ENCODE data around the gene LTN1.
"Not testable (repeated sequence)": the region's sequence is repeated elsewhere in the genome, so short reads cannot be mapped to it uniquely, and the experiment has no call there.

Gene LTN1, protein sequence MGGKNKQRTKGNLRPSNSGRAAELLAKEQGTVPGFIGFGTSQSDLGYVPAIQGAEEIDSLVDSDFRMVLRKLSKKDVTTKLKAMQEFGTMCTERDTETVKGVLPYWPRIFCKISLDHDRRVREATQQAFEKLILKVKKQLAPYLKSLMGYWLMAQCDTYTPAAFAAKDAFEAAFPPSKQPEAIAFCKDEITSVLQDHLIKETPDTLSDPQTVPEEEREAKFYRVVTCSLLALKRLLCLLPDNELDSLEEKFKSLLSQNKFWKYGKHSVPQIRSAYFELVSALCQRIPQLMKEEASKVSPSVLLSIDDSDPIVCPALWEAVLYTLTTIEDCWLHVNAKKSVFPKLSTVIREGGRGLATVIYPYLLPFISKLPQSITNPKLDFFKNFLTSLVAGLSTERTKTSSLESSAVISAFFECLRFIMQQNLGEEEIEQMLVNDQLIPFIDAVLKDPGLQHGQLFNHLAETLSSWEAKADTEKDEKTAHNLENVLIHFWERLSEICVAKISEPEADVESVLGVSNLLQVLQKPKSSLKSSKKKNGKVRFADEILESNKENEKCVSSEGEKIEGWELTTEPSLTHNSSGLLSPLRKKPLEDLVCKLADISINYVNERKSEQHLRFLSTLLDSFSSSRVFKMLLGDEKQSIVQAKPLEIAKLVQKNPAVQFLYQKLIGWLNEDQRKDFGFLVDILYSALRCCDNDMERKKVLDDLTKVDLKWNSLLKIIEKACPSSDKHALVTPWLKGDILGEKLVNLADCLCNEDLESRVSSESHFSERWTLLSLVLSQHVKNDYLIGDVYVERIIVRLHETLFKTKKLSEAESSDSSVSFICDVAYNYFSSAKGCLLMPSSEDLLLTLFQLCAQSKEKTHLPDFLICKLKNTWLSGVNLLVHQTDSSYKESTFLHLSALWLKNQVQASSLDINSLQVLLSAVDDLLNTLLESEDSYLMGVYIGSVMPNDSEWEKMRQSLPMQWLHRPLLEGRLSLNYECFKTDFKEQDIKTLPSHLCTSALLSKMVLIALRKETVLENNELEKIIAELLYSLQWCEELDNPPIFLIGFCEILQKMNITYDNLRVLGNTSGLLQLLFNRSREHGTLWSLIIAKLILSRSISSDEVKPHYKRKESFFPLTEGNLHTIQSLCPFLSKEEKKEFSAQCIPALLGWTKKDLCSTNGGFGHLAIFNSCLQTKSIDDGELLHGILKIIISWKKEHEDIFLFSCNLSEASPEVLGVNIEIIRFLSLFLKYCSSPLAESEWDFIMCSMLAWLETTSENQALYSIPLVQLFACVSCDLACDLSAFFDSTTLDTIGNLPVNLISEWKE (N-terminal part only)

GRCh38 chr21:28992526-28993292 lies at the start of gene LTN1:
LTN1 (minus strand) TSS chr21:28992877; CDS start chr21:28992805, 72 bp downstream.
- DNase-seq: peak; percentile 99 to 100 (median 99)

GRCh38 chr21:29034678-29035077 lies 42.0 kb upstream of the LTN1 start:
- no peak for DNase-seq

DNA sequence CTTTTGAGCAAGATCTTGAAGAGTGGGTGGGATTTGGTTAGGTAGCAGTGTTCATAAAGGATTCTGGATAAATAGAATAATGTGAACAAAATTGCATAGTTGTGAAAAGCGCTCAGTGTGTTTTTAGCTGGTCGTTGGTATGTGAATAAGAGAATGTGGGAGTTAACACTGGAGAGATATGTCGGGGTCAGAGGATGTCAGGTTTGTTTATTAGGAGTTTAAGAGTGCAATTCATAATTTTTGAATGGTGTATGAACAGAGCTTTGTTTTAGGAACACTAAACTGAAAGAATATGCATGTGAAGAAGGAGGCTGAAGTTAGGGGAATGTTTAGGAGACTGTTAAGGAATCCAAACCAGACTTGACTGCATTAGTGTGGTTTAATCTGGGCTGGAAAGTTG lies 41.2 kb upstream of the LTN1 start:
- no peak for DNase-seq

- no peak for DNase-seq
Measured at GRCh38 chr21:29033301-29033700, 40.6 kb upstream of the LTN1 start.

- no peak for DNase-seq
Measured at GRCh38 chr21:29030909-29031308, 38.2 kb upstream of the LTN1 start.

DNA sequence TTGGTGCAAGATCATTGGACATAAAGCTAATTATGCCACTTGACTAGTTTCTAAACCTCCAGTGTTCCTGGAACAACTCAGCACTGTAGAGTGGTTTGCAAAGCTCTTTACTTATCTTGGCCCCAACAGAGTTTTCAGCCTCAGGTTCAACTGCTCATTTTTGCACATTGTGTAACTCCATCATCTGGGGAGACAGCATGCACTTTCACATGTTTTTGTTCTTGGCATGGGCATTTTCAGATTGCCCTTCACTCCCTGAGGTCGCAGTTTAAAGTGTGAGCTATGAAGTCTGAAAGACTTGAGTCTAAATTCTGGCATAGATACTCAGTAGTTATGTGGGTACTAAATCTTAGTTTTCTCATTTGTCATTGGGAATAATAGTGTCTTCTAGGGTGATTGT lies 36.8 kb upstream of the LTN1 start:
- no peak for DNase-seq

GRCh38 chr21:29025328-29025713 lies 32.6 kb upstream of the LTN1 start:
- peak; percentile 25 to 40 (median 33) for DNase-seq

GRCh38 chr21:29024474-29025327 lies 32.0 kb upstream of the LTN1 start, which contains the start of gene USP16:
USP16 (plus strand) TSS chr21:29024668; CDS start chr21:29027914, 3,246 bp downstream.
- DNase-seq: peak; percentile 97 to 98 (median 97)

DNA sequence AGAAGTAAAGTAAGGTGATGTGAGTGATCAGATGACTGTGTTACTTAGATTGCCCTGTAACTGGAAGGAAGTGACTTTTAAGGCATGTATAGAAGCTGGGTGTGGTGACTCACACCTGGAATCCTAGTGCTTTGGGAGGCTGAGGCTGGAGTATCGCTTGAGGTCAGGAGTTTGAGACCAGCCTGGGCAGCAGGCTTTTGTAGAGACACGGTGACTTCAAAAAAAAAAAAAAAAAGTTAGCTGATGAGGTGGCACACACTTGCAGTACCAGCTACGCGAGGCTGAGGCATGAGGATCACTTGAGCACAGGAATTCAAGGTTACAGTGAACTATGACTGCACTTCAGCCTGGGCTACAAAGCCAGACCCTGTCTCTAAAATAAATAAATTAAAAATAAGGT lies 29.5 kb upstream of the LTN1 start:
- DNase-seq: no peak

DNA sequence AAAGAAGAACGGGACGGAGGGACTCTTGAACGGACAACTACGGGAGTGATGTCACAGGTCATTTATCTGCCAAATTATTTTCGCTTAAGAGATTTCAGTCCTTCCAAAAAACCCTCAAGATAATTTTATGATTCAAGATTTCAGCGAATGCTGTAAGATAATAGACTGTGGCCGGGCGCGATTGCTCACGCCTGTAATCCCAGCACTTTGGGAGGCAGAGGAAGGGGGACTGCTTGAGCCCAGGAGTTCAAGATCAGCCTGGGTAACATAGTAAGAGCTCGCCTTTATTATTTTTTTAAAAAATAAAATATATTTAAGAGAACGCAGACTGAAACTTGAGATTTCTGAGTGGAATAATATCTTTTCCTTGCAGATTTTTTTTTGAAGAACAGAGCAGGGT lies 25.9 kb upstream of the LTN1 start:
- DNase-seq: peak in 2 of 3 donors; percentile 24

GRCh38 chr21:29017639-29018237 lies 25.1 kb upstream of the LTN1 start:
- peak; percentile 36 to 47 (median 40) for DNase-seq

DNA sequence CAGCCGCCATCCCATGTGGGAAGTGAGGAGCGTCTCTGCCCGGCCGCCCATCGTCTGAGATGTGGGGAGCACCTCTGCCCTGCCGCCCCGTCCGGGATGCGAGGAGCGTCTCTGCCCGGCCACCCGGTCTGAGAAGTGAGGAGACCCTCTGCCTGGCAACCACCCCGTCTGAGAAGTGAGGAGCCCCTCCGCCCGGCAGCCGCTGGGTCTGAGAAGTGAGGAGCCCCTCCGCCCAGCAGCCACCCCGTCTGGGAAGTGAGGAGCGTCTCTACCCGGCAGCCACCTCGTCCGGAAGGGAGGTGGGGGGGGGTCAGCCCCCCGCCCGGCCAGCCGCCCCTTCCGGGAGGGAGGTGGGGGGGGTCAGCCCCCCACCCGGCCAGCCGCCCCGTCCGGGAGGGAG lies 18.6 kb upstream of the LTN1 start:
- DNase-seq: not testable (repeated sequence)

DNA sequence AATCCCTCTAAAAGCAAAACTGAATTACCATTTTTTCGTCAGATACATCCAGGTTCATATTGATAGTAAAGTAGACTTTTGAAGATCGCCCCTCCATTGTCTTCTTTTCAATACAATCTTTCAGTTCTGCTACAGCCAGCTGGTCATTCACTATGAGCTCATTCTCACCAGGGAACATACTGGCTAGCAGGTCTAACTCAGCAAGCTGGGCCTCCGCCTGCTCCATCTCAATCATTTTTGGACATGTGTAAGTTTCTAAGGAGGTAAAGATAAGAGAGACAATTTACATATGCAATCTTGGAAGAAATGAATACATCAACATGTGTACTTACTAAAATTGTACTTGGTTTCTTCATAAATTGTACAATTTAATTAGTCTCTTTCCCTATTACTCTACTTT lies 15.7 kb upstream of the LTN1 start:
- DNase-seq: no peak

- no peak for DNase-seq
Measured at GRCh38 chr21:29007810-29008209, 15.1 kb upstream of the LTN1 start.

DNA sequence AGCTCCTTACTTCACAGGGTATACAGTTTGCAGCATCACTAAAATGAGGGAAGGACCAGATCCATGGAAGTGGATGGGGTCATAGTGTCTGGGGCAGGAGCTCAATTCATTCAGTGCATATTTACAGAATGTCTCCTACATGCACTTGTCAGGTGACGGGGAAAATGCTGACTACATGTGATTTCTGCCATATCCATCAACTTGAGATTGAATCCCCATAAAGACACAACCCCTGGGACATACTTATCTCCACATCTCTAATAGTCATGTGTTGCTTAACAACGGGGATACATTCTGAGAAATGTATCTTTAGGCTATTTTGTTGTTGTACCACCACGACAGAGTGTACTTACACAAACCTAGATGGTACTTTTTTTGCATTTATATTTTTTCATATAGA lies 14.5 kb upstream of the LTN1 start:
- DNase-seq: no peak

- no peak for DNase-seq
Measured at GRCh38 chr21:29005696-29006095, 13.0 kb upstream of the LTN1 start.

- DNase-seq: peak; percentile 97
Measured at GRCh38 chr21:29002442-29003144, 9.9 kb upstream of the LTN1 start.

DNA sequence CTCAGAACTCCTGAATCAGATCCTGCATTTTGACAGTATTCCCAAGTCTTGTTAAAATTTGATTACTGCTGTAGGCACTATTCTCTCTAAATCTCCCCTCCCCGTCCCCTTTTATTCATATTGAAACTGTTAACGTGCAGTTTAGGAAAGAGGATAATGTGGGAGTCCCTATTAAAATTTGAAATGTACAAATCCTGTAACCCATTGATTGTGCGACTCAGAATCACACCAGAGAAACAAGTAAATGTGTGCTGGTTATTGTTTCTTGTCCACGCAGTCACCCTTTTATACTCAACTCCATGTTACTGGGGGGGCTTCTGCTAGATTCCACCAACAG lies 584 bp upstream of the LTN1 start:
- no peak for DNase-seq

DNA sequence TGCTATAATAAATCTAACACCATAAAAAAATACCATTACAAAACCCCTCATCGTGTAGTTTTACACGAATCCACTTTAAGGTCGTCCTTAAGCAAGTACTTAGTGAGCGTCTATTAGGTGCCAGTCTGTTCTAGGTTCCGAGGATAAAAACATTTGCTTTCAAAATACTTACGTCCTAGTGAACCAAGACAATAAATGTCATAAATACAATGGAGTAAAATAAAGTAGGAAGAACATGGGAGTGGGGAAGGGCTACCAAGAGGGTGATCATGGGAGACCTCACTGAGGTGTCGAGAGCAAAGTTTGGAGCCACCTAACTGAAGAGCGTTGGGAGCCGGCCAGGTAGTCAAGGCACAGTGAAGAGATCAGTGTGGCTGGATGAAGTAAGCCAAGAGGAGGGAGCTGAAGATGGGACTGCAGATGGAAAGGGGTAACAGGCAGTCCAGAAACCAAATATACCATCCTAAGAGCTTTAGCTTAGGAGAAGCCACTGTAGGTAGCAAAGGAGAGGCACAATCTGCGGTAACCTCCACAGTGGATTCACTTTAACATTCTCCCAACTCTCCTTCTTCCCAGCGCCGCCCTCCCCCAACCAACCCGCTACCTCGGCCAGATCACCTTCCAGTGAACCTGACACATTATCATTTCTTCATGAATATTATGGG lies 684 bp downstream of the LTN1 start:
- peak in 2 of 3 donors; percentile 0 to 1 for DNase-seq
